Mesodermal cell (in vitro differentiated cells): ENCODE data around the gene SPEF2.

Experiments
- H3K27ac ChIP-seq: 2 replicates; pipeline ENCODE4 v1.7.0; 2013; ENCODE audit warnings: mild to moderate bottlenecking, low read depth, low read length, moderate library complexity; ENCODE audit not compliant: severe bottlenecking
- H3K36me3 ChIP-seq: 2 replicates; pipeline ENCODE4 v1.7.1; 2013; ENCODE audit warnings: mild to moderate bottlenecking, low read length, moderate library complexity; ENCODE audit not compliant: control insufficient read depth, insufficient read depth
- H3K4me1 ChIP-seq: one replicate; pipeline ENCODE4 v1.7.1; 2013; ENCODE audit warnings: mild to moderate bottlenecking, low read length; ENCODE audit not compliant: insufficient read depth, control insufficient read depth, poor library complexity, severe bottlenecking
- H3K4me3 ChIP-seq: 2 replicates; pipeline ENCODE4 v1.7.0; 2013; ENCODE audit warnings: low read length, control low read depth, mild to moderate bottlenecking; ENCODE audit not compliant: insufficient read depth, poor library complexity, severe bottlenecking; ENCODE audit errors: extremely low read depth
- H3K9me3 ChIP-seq: 2 replicates; pipeline ENCODE4 v1.7.1; 2013; ENCODE audit warnings: mild to moderate bottlenecking, low read length, moderate library complexity; ENCODE audit not compliant: control insufficient read depth
- WGBS, 2 experiments: methylation state at CpG; one replicate each; pipeline ENCODE4 v1.1.5; 2013; ENCODE audit warnings: missing lambda C conversion rate in 2 of 2; ENCODE audit not compliant: insufficient coverage in 2 of 2; 5-methylcytosine and 5-hydroxymethylcytosine counted together

SPEF2 gene

GRCh38 chr5:35777358-35778087, 159.9 kb downstream of the SPEF2 start:
- Histone ChIP-seq H3K9me3 (no peaks in the 10 kb centered on the region), H3K36me3 (no peaks in the 10 kb centered on the region), H3K4me3 (no peak overlapping the region), H3K4me1 (no peaks in the 10 kb centered on the region), H3K27ac (no peak overlapping the region)
- WGBS, 2 experiments, result 14 to 22% methylated on average over 2 to 3 of the region's 9 CpGs

DNA sequence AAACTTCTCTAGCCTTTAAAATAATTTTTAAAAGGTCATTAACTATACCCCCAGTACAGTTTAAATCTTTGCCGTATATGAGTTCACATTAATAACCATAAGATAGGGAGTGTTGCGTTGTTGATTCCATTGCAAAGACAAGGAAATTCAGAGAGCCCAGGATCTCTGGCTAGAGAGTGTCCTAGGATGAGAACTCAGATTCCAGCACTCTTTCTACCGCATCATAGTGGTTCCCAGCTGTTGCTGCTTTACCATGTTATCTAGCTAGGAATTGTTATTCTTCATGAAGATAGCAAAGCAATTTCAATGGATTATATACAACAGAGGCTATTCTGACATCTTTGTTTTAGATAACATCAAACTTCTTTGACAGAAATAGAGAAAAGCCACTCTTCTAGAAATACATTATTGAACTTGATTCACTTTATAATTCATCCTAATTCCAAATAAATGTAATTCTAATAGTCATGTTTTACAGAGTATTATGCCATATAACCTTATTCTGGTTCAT, 160.7 kb downstream of the SPEF2 start:
- Histone ChIP-seq H3K4me3 (no peak overlapping the region), H3K4me1 (no peaks in the 10 kb centered on the region), H3K9me3 (no peaks in the 10 kb centered on the region), H3K27ac (no peak overlapping the region), H3K36me3 (no peaks in the 10 kb centered on the region)
- 80 to 100% methylated on average over 1 of the region's 3 CpGs for WGBS, 2 experiments

- Histone ChIP-seq H3K4me3 (no peak overlapping the region), H3K4me1 (no peaks in the 10 kb centered on the region), H3K36me3 (no peaks in the 10 kb centered on the region), H3K27ac (no peak overlapping the region), H3K9me3 (no peaks in the 10 kb centered on the region)
- WGBS, 2 experiments, result 89 to 98% methylated on average over 4 of the region's 6 CpGs
Observed at GRCh38 chr5:35780236-35780635, 162.6 kb downstream of the SPEF2 start.

DNA sequence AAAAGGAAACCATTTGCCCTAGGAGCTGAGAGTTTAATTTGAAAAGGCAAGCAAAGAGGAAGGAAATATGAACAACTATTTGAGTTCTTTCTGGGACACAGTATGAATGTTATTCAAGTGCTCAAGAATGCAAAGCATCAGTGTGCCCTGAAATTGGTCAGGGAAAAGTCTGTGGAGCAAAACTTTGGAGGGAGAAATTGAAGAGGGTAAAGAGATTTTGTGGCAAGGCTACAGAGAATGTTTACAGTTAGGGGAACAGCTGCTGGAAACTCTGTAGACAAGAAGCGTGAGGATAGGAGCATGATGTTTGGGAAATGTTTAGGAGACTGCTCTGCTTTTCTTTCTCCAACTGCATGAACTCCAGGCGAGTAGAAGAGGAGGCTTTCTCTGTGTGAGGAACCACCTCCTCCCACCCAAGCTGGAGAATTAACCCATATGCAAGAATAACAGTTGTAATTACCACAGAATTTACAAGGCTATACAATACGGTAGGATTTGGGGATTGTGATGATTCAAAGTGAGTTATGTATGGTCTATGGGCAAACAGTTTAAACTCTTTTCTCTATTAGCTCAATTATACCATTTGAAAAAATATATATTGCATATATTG, 163.6 kb downstream of the SPEF2 start:
- H3K27ac ChIP-seq, result no peak overlapping the region
- WGBS, 2 experiments, result 100% methylated on average over 1 of the region's 3 CpGs; no CpG with 5 or more reads in 1 of the 2 experiments

DNA sequence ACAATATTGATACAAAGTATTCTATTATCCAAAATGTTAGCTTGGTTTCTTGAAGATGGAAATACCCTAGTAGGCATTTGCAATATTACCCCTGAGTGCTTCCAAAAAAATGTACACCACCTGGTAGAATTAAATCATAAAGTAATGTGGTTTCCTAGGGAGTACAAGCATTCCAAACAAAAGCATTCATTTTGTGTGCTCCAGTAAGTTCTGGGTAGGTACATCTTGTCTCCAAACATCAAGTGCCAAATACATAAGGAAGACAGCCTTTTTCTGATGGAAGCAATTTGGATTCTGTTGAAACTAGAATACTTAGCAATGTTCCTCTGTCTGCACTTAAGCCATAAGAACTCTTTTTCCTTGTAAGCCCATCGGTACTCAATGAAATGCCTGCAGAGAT, 165.9 kb downstream of the SPEF2 start:
- WGBS, 2 experiments, result 83% methylated on average over 1 of the region's 1 CpG; no CpG with 5 or more reads in 1 of the 2 experiments
- Histone ChIP-seq H3K27ac (no peak overlapping the region), H3K9me3 (no peaks in the 10 kb centered on the region)

More for the DNA sequence above, 163.6 kb downstream of the SPEF2 start:
- H3K4me1 ChIP-seq, result no peaks in the 10 kb centered on the region
- H3K36me3 ChIP-seq, result no peaks in the 10 kb centered on the region
- no peak overlapping the region for H3K4me3 ChIP-seq
- H3K9me3 ChIP-seq, result no peaks in the 10 kb centered on the region

GRCh38 chr5:35785601-35786085, 168.0 kb downstream of the SPEF2 start:
- Histone ChIP-seq H3K4me3 (no peak overlapping the region), H3K9me3 (no peaks in the 10 kb centered on the region), H3K27ac (no peak overlapping the region), H3K36me3 (no peaks in the 10 kb centered on the region), H3K4me1 (no peaks in the 10 kb centered on the region)
- 79% methylated on average over 4 of the region's 4 CpGs for WGBS, 2 experiments

More for the DNA sequence above, 165.9 kb downstream of the SPEF2 start:
- Histone ChIP-seq H3K4me1 (no peaks in the 10 kb centered on the region), H3K36me3 (no peaks in the 10 kb centered on the region), H3K4me3 (no peak overlapping the region)

DNA sequence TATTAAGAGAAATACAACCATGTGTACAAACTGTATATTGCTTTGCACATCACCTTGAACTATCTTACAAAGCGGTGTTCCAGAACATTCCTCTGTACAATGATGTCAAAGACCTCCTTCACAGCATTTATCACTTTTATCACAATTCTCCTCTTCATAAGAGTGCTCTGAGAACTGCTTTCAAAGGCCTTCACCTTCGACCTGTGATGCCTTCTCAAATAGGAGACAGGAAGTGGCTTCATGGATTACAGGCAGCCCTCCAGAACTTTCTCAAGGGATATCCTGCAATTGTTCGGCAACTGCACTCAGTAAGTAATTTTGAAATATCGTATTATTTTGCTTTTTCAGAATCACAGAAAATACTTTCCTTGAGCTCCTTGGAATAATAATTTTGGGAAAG, 171.1 kb downstream of the SPEF2 start:
- no peaks in the 10 kb centered on the region for H3K9me3 ChIP-seq
- WGBS, 2 experiments, result 92 to 93% methylated on average over 2 of the region's 4 CpGs
- H3K4me3 ChIP-seq, result no peak overlapping the region
- H3K4me1 ChIP-seq, result no peaks in the 10 kb centered on the region
- H3K27ac ChIP-seq, result no peak overlapping the region
- no peaks in the 10 kb centered on the region for H3K36me3 ChIP-seq

GRCh38 chr5:35789732-35790456, 172.2 kb downstream of the SPEF2 start:
- Histone ChIP-seq H3K36me3 (no peaks in the 10 kb centered on the region), H3K4me1 (peaks cover 4% of the 10 kb centered on the region), H3K9me3 (no peaks in the 10 kb centered on the region), H3K27ac (no peak overlapping the region), H3K4me3 (no peak overlapping the region)
- 95 to 100% methylated on average over 2 to 3 of the region's 4 CpGs for WGBS, 2 experiments

DNA sequence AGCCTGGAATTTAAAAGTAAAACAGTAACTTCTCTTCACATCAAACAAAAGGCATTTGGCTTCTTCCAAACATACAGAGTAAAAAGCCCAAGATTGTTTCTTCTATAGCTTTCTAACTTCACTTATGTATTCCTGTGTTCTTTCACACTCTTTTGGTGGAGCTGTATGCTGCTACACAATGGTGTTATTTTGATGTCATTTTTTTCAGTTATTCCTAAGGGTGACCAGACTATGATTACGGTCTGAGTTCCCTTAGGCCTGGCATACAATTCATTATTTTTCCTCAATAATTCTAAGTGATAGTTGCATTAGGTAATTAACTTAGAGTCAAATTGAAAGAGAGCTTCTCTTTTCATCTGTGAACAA, 172.8 kb downstream of the SPEF2 start:
- H3K9me3 ChIP-seq, result no peaks in the 10 kb centered on the region
- peaks cover 4% of the 10 kb centered on the region for H3K4me1 ChIP-seq
- WGBS, 2 experiments, result no CpG with 5 or more reads among the region's 1 CpG
- no peak overlapping the region for H3K27ac ChIP-seq
- H3K4me3 ChIP-seq, result no peak overlapping the region
- H3K36me3 ChIP-seq, result no peaks in the 10 kb centered on the region

DNA sequence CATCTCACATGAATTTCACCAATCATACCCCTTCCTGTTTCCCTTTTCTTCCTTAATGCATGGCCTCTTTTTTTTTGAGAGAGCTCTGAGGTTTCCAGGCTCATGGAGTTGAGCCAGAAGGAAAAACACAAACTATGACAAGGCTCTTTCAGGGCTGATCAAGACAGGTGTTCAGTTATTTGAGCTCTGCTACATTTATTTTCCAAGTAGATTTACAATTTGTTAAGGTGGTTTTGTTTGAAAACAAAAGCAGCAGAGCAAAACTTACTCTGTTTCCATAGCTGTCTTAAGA, 176.6 kb downstream of the SPEF2 start:
- Histone ChIP-seq H3K4me3 (no peak overlapping the region), H3K27ac (no peak overlapping the region)

More for the DNA sequence above, 176.6 kb downstream of the SPEF2 start:
- no peaks in the 10 kb centered on the region for H3K9me3 ChIP-seq
- H3K4me1 ChIP-seq, result peaks cover 4% of the 10 kb centered on the region
- H3K36me3 ChIP-seq, result no peaks in the 10 kb centered on the region
